Measurements from ENCODE around the gene PTPN13.

Gene PTPN13

DNA sequence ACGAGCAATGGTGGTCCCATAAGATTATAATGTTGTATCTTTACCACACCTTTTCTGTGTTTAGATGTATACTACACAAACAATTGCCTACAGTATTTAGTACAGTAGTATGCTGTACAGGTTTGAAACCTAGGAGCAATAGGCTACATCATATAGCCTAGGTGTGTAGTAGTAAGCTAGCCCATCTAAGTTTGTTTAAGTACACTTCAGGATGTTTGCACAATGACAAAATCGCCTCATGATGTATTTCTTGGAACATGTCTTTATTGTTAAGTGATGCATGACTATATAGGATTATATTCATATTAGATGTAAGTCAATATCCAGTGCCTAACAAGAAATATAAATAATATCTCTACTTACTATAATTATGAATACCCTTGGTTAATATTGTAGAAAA is 150.5 kb downstream of the PTPN13 start:
- TF ChIP-seq, protein P1, sequence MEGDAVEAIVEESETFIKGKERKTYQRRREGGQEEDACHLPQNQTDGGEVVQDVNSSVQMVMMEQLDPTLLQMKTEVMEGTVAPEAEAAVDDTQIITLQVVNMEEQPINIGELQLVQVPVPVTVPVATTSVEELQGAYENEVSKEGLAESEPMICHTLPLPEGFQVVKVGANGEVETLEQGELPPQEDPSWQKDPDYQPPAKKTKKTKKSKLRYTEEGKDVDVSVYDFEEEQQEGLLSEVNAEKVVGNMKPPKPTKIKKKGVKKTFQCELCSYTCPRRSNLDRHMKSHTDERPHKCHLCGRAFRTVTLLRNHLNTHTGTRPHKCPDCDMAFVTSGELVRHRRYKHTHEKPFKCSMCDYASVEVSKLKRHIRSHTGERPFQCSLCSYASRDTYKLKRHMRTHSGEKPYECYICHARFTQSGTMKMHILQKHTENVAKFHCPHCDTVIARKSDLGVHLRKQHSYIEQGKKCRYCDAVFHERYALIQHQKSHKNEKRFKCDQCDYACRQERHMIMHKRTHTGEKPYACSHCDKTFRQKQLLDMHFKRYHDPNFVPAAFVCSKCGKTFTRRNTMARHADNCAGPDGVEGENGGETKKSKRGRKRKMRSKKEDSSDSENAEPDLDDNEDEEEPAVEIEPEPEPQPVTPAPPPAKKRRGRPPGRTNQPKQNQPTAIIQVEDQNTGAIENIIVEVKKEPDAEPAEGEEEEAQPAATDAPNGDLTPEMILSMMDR (IDR thresholded peaks at IDR 0.05; ENCODE audit: insufficient read depth, low read depth, low read length, missing control alignments) = no peak
- no peak overlapping the region for H3K4me3 ChIP-seq (ENCODE audit: low read length)
- DNase-seq (ENCODE audit: low read depth) = peak; percentile 28

GRCh38 chr4:86749121-86749520 is 155.0 kb downstream of the PTPN13 start:
- no peak for DNase-seq (ENCODE audit: low read depth)
- no peak overlapping the region for H3K4me3 ChIP-seq (ENCODE audit: low read length)
- TF ChIP-seq, protein P1 (IDR thresholded peaks at IDR 0.05; ENCODE audit: insufficient read depth, low read depth, low read length, missing control alignments) = no peak

GRCh38 chr4:86755388-86755787 is 161.3 kb downstream of the PTPN13 start:
- no peak for DNase-seq (ENCODE audit: low read depth)
- TF ChIP-seq, protein P1 (IDR thresholded peaks at IDR 0.05; ENCODE audit: insufficient read depth, low read depth, low read length, missing control alignments) = no peak
- no peak overlapping the region for H3K4me3 ChIP-seq (ENCODE audit: low read length)

GRCh38 chr4:86757468-86757867 is 163.4 kb downstream of the PTPN13 start:
- no peak overlapping the region for H3K4me3 ChIP-seq (ENCODE audit: low read length)
- DNase-seq (ENCODE audit: low read depth) = peak; percentile 81
- TF ChIP-seq, protein P1 (IDR thresholded peaks at IDR 0.05; ENCODE audit: insufficient read depth, low read depth, low read length, missing control alignments) = no peak

GRCh38 chr4:86759298-86759697 is 165.2 kb downstream of the PTPN13 start:
- DNase-seq (ENCODE audit: low read depth) = no peak
- TF ChIP-seq, protein P1 (IDR thresholded peaks at IDR 0.05; ENCODE audit: insufficient read depth, low read depth, low read length, missing control alignments) = no peak
- no peak overlapping the region for H3K4me3 ChIP-seq (ENCODE audit: low read length)

DNA sequence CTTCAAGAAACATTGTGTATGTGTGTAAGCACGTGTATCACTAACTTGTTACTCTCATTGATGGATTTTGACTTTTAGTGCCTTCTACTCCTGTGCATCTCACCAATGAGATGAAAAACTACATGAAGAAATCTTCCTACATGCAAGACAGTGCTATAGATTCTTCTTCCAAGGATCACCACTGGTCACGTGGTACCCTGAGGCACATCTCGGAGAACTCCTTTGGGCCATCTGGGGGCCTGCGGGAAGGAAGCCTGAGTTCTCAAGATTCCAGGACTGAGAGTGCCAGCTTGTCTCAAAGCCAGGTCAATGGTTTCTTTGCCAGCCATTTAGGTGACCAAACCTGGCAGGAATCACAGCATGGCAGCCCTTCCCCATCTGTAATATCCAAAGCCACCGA is 168.5 kb downstream of the PTPN13 start:
- no peak for DNase-seq (ENCODE audit: low read depth)
- H3K4me3 ChIP-seq (ENCODE audit: low read length) = no peak overlapping the region
- TF ChIP-seq, protein P1 (IDR thresholded peaks at IDR 0.05; ENCODE audit: insufficient read depth, low read depth, low read length, missing control alignments) = no peak

DNA sequence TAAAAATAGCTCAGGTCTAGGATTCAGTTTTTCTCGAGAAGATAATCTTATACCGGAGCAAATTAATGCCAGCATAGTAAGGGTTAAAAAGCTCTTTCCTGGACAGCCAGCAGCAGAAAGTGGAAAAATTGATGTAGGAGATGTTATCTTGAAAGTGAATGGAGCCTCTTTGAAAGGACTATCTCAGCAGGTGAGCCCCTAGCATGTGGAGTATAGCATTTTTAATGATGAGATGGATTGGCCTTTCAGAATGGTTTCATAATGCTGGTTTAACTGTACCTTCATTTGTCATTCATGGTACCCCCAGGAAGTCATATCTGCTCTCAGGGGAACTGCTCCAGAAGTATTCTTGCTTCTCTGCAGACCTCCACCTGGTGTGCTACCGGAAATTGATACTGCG is 175.7 kb downstream of the PTPN13 start:
- DNase-seq (ENCODE audit: low read depth) = no peak
- no peak overlapping the region for H3K4me3 ChIP-seq (ENCODE audit: low read length)
- TF ChIP-seq, protein P1 (IDR thresholded peaks at IDR 0.05; ENCODE audit: insufficient read depth, low read depth, low read length, missing control alignments) = no peak
